Measurements from ENCODE around the gene ITFG1. TPM values are rescaled to one million over a fixed set of nuclear protein-coding genes. Genes with fewer than 3 reads are reported as not detected.
A peak's percentile ranks its signal among the peaks of the same experiment; 100 is the strongest.

The ITFG1 gene
- total and polyA plus RNA-seq, 9 of the 15 experiments (the other 6 are each of a cell fraction or from before 2014, with no cell fraction given) = 17.1 to 83.5 (median 35.8) TPM

DNA sequence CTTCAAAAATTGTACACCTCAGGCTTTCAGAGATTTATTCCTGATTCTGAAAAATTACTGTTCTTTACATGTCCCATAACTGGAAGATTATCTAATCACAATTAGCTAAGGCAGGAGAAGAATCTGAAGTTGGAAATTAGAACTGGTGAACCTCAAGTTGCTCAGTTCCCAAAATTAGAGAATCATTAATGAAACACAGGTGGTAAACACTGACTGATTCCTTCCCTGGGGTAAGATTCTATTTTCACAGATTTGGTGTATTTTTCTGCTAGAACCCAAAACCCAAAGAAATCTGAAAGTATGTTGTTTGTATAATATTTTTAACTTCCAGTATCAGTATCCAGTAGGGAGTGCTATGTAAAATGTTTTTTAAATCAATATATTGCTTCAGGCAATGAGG, 26.0 kb upstream of the ITFG1 start:
- H3K4me2 ChIP-seq (ENCODE audit: insufficient read depth, low read length) = no peak overlapping the region
- no peaks in the 10 kb centered on the region for H4K20me1 ChIP-seq (replicated peaks; ENCODE audit: control insufficient read depth, insufficient read depth, low read length)
- H3K9ac ChIP-seq (ENCODE audit: insufficient read depth in 1 of 2, low read depth in 2 of 2, low read length in 2 of 2) = no peak overlapping the region
- H3K4me1 ChIP-seq (replicated peaks in 1 of 2; ENCODE audit: control insufficient read depth in 2 of 2, insufficient read depth in 2 of 2, low read length in 2 of 2) = no peaks in the 10 kb centered on the region
- no peak overlapping the region for H2AFZ ChIP-seq (ENCODE audit: low read depth, low read length)
- H3K27ac ChIP-seq (ENCODE audit: extremely low read depth, low read depth, low read length) = no peak overlapping the region
- ChIA-PET POLR2A (interaction anchor here (0.9 kb wide), 1 partner anchor 26 kb away, joined by 3 read pairs; the partner anchor contains the start of genes ITFG1 and PHKB), CTCF (ENCODE audit: low intra/inter-chr PET ratio) (no interaction called here)
- DNase-seq (ENCODE audit: extremely low read depth in 1 of 4, low spot score in 3 of 4) = no peak
- no peak for ATAC-seq
- in situ Hi-C loops (cut with MboI) (no loop called here), intact Hi-C loops (cut with micrococcal nuclease) (no loop called here)
- TF ChIP-seq BRF1 (IDR thresholded peaks at IDR 0.05; ENCODE audit: borderline replicate concordance, extremely low read depth, insufficient read length) = no peak
- no peaks in the 10 kb centered on the region for H3K9me1 ChIP-seq (ENCODE audit: control insufficient read depth, insufficient read depth, low read length)
- H3K27me3 ChIP-seq (ENCODE audit: control insufficient read depth in 2 of 2, insufficient read depth in 2 of 2, low read length in 2 of 2) = no peaks in the 10 kb centered on the region
- no TSS peak for BruUV-seq (replicated peaks)
- FAIRE-seq = no peak
- peaks cover 85% of the 10 kb centered on the region for H3K79me2 ChIP-seq (ENCODE audit: control insufficient read depth, insufficient read depth, low read length)
- H3K4me3 ChIP-seq = no peak overlapping the region
- peaks cover 28% of the 10 kb centered on the region for H3K36me3 ChIP-seq (ENCODE audit: control insufficient read depth, insufficient read depth, low read length)
- H3K9me3 ChIP-seq (replicated peaks; ENCODE audit: control insufficient read depth, insufficient read depth, low read depth, low read length) = peaks cover 16% of the 10 kb centered on the region

DNA sequence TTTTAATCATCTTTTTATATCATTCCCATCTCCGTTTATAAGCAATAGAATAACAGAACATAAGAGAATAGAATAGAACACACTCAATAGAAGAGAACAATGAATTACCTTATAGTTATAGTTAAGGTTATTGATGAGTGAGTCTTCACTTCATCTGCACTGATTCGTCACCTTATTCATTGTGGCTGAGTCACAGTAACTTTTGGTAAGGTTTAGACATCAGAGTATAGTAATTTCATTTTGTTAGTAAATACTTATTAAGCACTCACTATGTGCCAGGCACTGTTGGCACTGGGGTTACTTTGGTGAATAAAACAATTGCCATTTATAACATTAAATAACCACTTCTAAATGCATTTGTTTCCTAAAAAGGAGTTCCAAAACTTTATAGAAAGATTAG, 22.8 kb upstream of the ITFG1 start:
- Histone ChIP-seq H3K27me3 (ENCODE audit: control insufficient read depth in 2 of 2, insufficient read depth in 2 of 2, low read length in 2 of 2) (no peaks in the 10 kb centered on the region), H3K79me2 (ENCODE audit: control insufficient read depth, insufficient read depth, low read length) (peaks cover 87% of the 10 kb centered on the region)

More for the DNA sequence above, 22.8 kb upstream of the ITFG1 start:
- DNase-seq (ENCODE audit: extremely low read depth in 1 of 4, low spot score in 3 of 4) (no peak), ATAC-seq (no peak), FAIRE-seq (peak; percentile 15)
- no TSS peak for BruUV-seq (replicated peaks)
- Histone ChIP-seq H3K4me1 (replicated peaks in 1 of 2; ENCODE audit: control insufficient read depth in 2 of 2, insufficient read depth in 2 of 2, low read length in 2 of 2) (no peaks in the 10 kb centered on the region), H3K4me3 (no peak overlapping the region), H3K9ac (ENCODE audit: insufficient read depth in 1 of 2, low read depth in 2 of 2, low read length in 2 of 2) (no peak overlapping the region), H3K4me2 (ENCODE audit: insufficient read depth, low read length) (no peak overlapping the region), H3K27ac (ENCODE audit: extremely low read depth, low read depth, low read length) (no peak overlapping the region), H3K36me3 (ENCODE audit: control insufficient read depth, insufficient read depth, low read length) (peaks cover 37% of the 10 kb centered on the region), H3K9me1 (ENCODE audit: control insufficient read depth, insufficient read depth, low read length) (no peaks in the 10 kb centered on the region), H3K9me3 (replicated peaks; ENCODE audit: control insufficient read depth, insufficient read depth, low read depth, low read length) (peaks cover 4% of the 10 kb centered on the region; the same call in 1 of the 2 replicates), H2AFZ (ENCODE audit: low read depth, low read length) (no peak overlapping the region), H4K20me1 (replicated peaks; ENCODE audit: control insufficient read depth, insufficient read depth, low read length) (no peaks in the 10 kb centered on the region)
- CTCF ChIA-PET (ENCODE audit: low intra/inter-chr PET ratio) = no interaction called here
- in situ Hi-C loops (cut with MboI) = no loop called here
- 85% methylated on average over 2 of the region's 2 CpGs for WGBS (ENCODE audit: insufficient coverage, low coverage, missing lambda C conversion rate)
- POLR2A ChIA-PET = no interaction called here
- intact Hi-C loops (cut with micrococcal nuclease) = no loop called here
- TF ChIP-seq GABPB1 (CRISPR knock-in tag; IDR thresholded peaks at IDR 0.05) = no peak
